HEK293 (cell line): ENCODE results near the gene MCHR1.

Experiments
- ATF2 ChIP-seq: fragments of 450-650 bp; formaldehyde crosslinking; IDR thresholded peaks from 2 replicates; pipeline ENCODE4 v1.5.1; 2016; ENCODE audit warnings: missing biosample characterization, missing genetic modification characterization, low read depth
- CTCF ChIP-seq: fragments of 450-650 bp; formaldehyde crosslinking; IDR thresholded peaks from 2 replicates; pipeline ENCODE4 v1.5.1; 2016; ENCODE audit warnings: missing biosample characterization, missing genetic modification characterization
- GLI2 ChIP-seq: fragments of 450-650 bp; formaldehyde crosslinking; IDR thresholded peaks from 2 replicates; pipeline ENCODE4; 2017; ENCODE audit warnings: missing biosample characterization, missing genetic modification characterization, low read depth, borderline replicate concordance
- GLIS1 ChIP-seq: fragments of 450-650 bp; formaldehyde crosslinking; IDR thresholded peaks from 2 replicates; pipeline ENCODE4 v1.5.1; 2016; ENCODE audit warnings: missing biosample characterization, missing genetic modification characterization
- IKZF3 ChIP-seq: fragments of 450-650 bp; IDR thresholded peaks from 2 replicates; pipeline ENCODE4 v1.5.0; 2018; ENCODE audit warnings: missing biosample characterization, mild to moderate bottlenecking, missing genetic modification characterization, moderate library complexity
- KLF8 ChIP-seq: fragments of 450-650 bp; formaldehyde crosslinking; IDR thresholded peaks from 2 replicates; pipeline ENCODE4 v1.5.1; 2016; ENCODE audit warnings: missing biosample characterization, missing genetic modification characterization
- OVOL3 ChIP-seq: fragments of 450-650 bp; formaldehyde crosslinking; IDR thresholded peaks from 2 replicates; pipeline ENCODE4 v1.5.1; 2016; ENCODE audit warnings: missing biosample characterization, missing genetic modification characterization
- PRDM4 ChIP-seq: fragments of 450-650 bp; formaldehyde crosslinking; IDR thresholded peaks from 2 replicates; pipeline ENCODE4 v1.5.1; 2017; ENCODE audit warnings: missing biosample characterization, missing genetic modification characterization
- PRDM6 ChIP-seq: fragments of 450-650 bp; formaldehyde crosslinking; IDR thresholded peaks from 2 replicates; pipeline ENCODE4 v1.5.1; 2017; ENCODE audit warnings: missing biosample characterization, missing genetic modification characterization
- RBAK ChIP-seq: fragments of 450-650 bp; formaldehyde crosslinking; IDR thresholded peaks from 2 replicates; pipeline ENCODE4 v1.5.1; 2016; ENCODE audit warnings: missing biosample characterization, missing genetic modification characterization
- SALL2 ChIP-seq: fragments of 450-650 bp; formaldehyde crosslinking; IDR thresholded peaks from 2 replicates; pipeline ENCODE4 v1.5.0; 2017; ENCODE audit warnings: missing biosample characterization, mild to moderate bottlenecking, missing genetic modification characterization, borderline replicate concordance
- SCRT2 ChIP-seq: fragments of 450-650 bp; formaldehyde crosslinking; IDR thresholded peaks from 2 replicates; pipeline ENCODE4 v1.5.1; 2016; ENCODE audit warnings: missing biosample characterization, missing genetic modification characterization
- TRIM28 ChIP-seq: IDR thresholded peaks from 2 replicates; pipeline ENCODE4 v1.6.1; 2011; ENCODE audit warnings: low read length, control low read depth, borderline replicate concordance
- ZBTB1 ChIP-seq: fragments of 450-650 bp; formaldehyde crosslinking; IDR thresholded peaks from 2 replicates; pipeline ENCODE4 v1.5.1; 2016; ENCODE audit warnings: missing biosample characterization, missing genetic modification characterization
- ZBTB21 ChIP-seq: fragments of 450-650 bp; formaldehyde crosslinking; IDR thresholded peaks from 2 replicates; pipeline ENCODE4 v1.5.1; 2017; ENCODE audit warnings: missing biosample characterization, missing genetic modification characterization
- ZNF157 ChIP-seq: fragments of 450-650 bp; formaldehyde crosslinking; IDR thresholded peaks from 2 replicates; pipeline ENCODE4 v1.5.1; 2016; ENCODE audit warnings: missing biosample characterization, missing genetic modification characterization
- ZNF174 ChIP-seq: fragments of 450-650 bp; formaldehyde crosslinking; IDR thresholded peaks from 2 replicates; pipeline ENCODE4 v1.5.0; 2017; ENCODE audit warnings: missing biosample characterization, mild to moderate bottlenecking, missing genetic modification characterization
- ZNF19 ChIP-seq: fragments of 450-650 bp; formaldehyde crosslinking; IDR thresholded peaks from 2 replicates; pipeline ENCODE4; 2016; ENCODE audit warnings: missing biosample characterization, missing genetic modification characterization, low read depth
- ZNF214 ChIP-seq: fragments of 450-650 bp; formaldehyde crosslinking; IDR thresholded peaks from 2 replicates; pipeline ENCODE4 v1.5.1; 2017; ENCODE audit warnings: missing biosample characterization, mild to moderate bottlenecking, missing genetic modification characterization, borderline replicate concordance
- ZNF280C ChIP-seq: fragments of 450-650 bp; formaldehyde crosslinking; IDR thresholded peaks from 2 replicates; pipeline ENCODE4 v1.5.1; 2016; ENCODE audit warnings: missing biosample characterization, missing genetic modification characterization
- ZNF404 ChIP-seq: fragments of 450-650 bp; formaldehyde crosslinking; IDR thresholded peaks from 2 replicates; pipeline ENCODE4 v1.5.1; 2017; ENCODE audit warnings: missing biosample characterization, missing genetic modification characterization
- ZNF433 ChIP-seq: fragments of 450-650 bp; formaldehyde crosslinking; IDR thresholded peaks from 2 replicates; pipeline ENCODE4 v1.5.1; 2016; ENCODE audit warnings: missing biosample characterization, missing genetic modification characterization, low read depth
- ZNF639 ChIP-seq: fragments of 450-650 bp; formaldehyde crosslinking; IDR thresholded peaks from 2 replicates; pipeline ENCODE4 v1.5.1; 2016; ENCODE audit warnings: missing biosample characterization, missing genetic modification characterization
- ZNF670 ChIP-seq: fragments of 450-650 bp; formaldehyde crosslinking; IDR thresholded peaks from 2 replicates; pipeline ENCODE4 v1.5.1; 2016; ENCODE audit warnings: missing biosample characterization, missing genetic modification characterization, low read depth
- ZNF707 ChIP-seq: fragments of 450-650 bp; formaldehyde crosslinking; IDR thresholded peaks from 2 replicates; pipeline ENCODE4 v1.5.1; 2016; ENCODE audit warnings: missing biosample characterization, missing genetic modification characterization
- ZSCAN16 ChIP-seq: fragments of 450-650 bp; formaldehyde crosslinking; IDR thresholded peaks from 2 replicates; pipeline ENCODE4 v1.5.1; 2016; ENCODE audit warnings: missing biosample characterization, missing genetic modification characterization
- ZSCAN4 ChIP-seq: fragments of 450-650 bp; formaldehyde crosslinking; IDR thresholded peaks from 2 replicates; pipeline ENCODE4 v1.5.1; 2017; ENCODE audit warnings: missing biosample characterization, missing genetic modification characterization

Gene MCHR1

GRCh38 chr22:40714499-40715337 lies 35.4 kb downstream of the MCHR1 start (continued):
- no peak for TF ChIP-seq ZSCAN4 (tag by site-specific recombination)
- TF ChIP-seq ZNF174 (tag by site-specific recombination): no peak
- TF ChIP-seq IKZF3 (tag by site-specific recombination): peak; percentile 51; the same call in 1 of the 2 replicates
- TF ChIP-seq GLIS1 (tag by site-specific recombination): peak; percentile 28; the same call in 1 of the 2 replicates
- no peak for TF ChIP-seq ATF2
- TF ChIP-seq GLI2 (tag by site-specific recombination): no peak
- TF ChIP-seq ZNF433: no peak
- no peak for TF ChIP-seq TRIM28
- no peak for TF ChIP-seq ZNF280C (tag by site-specific recombination)
- no peak for TF ChIP-seq ZNF670 (tag by site-specific recombination)
- no peak for TF ChIP-seq RBAK (tag by site-specific recombination)
- TF ChIP-seq ZBTB1: no peak
- TF ChIP-seq ZNF639 (tag by site-specific recombination): 0 out of 2 replicates have a peak, but pooled peaks have one; percentile 15
- TF ChIP-seq ZNF157 (tag by site-specific recombination): no peak
- no peak for TF ChIP-seq KLF8
- no peak for TF ChIP-seq OVOL3 (tag by site-specific recombination)
- no peak for TF ChIP-seq ZNF214 (tag by site-specific recombination)
- peak; percentile 86 for TF ChIP-seq SCRT2 (tag by site-specific recombination)
- 0 out of 2 replicates have a peak, but pooled peaks have one; percentile 9 for TF ChIP-seq PRDM6 (tag by site-specific recombination)
- no peak for TF ChIP-seq ZNF707 (tag by site-specific recombination)
- no peak for TF ChIP-seq ZSCAN16 (tag by site-specific recombination)
- TF ChIP-seq ZNF19 (tag by site-specific recombination): no peak
- TF ChIP-seq SALL2: no peak
- no peak for TF ChIP-seq ZBTB21 (tag by site-specific recombination)
- TF ChIP-seq CTCF (tag by site-specific recombination): no peak
- TF ChIP-seq PRDM4: no peak
- no peak for TF ChIP-seq ZNF404
